Esophagus muscularis mucosa (tissue), 3 donors: ENCODE data around the gene SLC25A12.

Source experiments
- CTCF ChIP-seq, 3 experiments: fragments of 200-600 bp in 2 of 3; fragments of 450-650 bp in 1 of 3; sonication (generic) in 2 of 3; IDR thresholded peaks; one replicate each; pipeline ENCODE4 v1.5.1; 2017 to 2019; ENCODE audit warnings: antibody characterized with exemption in 3 of 3, mild to moderate bottlenecking in 2 of 3, moderate library complexity in 1 of 3
- POLR2A ChIP-seq: fragments of 450-650 bp; IDR thresholded peaks from one replicate; pipeline ENCODE4 v1.6.1; 2017; ENCODE audit warnings: antibody characterized with exemption, moderate library complexity, mild to moderate bottlenecking, low read depth
- POLR2AphosphoS5 ChIP-seq, 2 donors: sonication (generic); formaldehyde crosslinking; IDR thresholded peaks; one replicate each; pipeline ENCODE4 v1.6.1; 2017; ENCODE audit warnings: antibody characterized with exemption in 2 of 2

- TF ChIP-seq CTCF (IDR thresholded peaks at IDR 0.05), result no peak
- no peak for TF ChIP-seq POLR2AphosphoS5 (IDR thresholded peaks at IDR 0.05)
- TF ChIP-seq POLR2A, result no peak
Measured at GRCh38 chr2:171787333-171788072, 106.5 kb downstream of the SLC25A12 start.
